ENCODE results near the gene VAMP5. TPM values are rescaled to one million over a fixed set of nuclear protein-coding genes. Genes with fewer than 3 reads are reported as not detected.

VAMP5 gene
- total RNA-seq, 4 donors from 2014 or later = 6.1 to 45.6 (median 17.0) TPM

GRCh38 chr2:85604568-85605339 is 20.5 kb downstream of the VAMP5 start:
- intact Hi-C loops (cut with DNase I) = no loop called here
- WGBS, 2 donors = 38 to 53% methylated on average over 6 of the region's 6 CpGs
- no peak for TF ChIP-seq POLR2A (IDR thresholded peaks at IDR 0.05)
- TF ChIP-seq, protein P1, sequence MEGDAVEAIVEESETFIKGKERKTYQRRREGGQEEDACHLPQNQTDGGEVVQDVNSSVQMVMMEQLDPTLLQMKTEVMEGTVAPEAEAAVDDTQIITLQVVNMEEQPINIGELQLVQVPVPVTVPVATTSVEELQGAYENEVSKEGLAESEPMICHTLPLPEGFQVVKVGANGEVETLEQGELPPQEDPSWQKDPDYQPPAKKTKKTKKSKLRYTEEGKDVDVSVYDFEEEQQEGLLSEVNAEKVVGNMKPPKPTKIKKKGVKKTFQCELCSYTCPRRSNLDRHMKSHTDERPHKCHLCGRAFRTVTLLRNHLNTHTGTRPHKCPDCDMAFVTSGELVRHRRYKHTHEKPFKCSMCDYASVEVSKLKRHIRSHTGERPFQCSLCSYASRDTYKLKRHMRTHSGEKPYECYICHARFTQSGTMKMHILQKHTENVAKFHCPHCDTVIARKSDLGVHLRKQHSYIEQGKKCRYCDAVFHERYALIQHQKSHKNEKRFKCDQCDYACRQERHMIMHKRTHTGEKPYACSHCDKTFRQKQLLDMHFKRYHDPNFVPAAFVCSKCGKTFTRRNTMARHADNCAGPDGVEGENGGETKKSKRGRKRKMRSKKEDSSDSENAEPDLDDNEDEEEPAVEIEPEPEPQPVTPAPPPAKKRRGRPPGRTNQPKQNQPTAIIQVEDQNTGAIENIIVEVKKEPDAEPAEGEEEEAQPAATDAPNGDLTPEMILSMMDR (IDR thresholded peaks at IDR 0.05) = no peak
- Histone ChIP-seq H3K4me3 (peak overlapping the region in 1 of 4 donors; percentile 88), H3K36me3 (peaks cover 0 to 47% (median 6%) of the 10 kb centered on the region in 3 donors), H3K4me1 (peaks cover 25 to 92% (median 36%) of the 10 kb centered on the region in 3 donors), H3K27me3 (no peaks in the 10 kb centered on the region), H3K27ac (peak overlapping the region; percentile 3 to 70 (median 60)), H3K9me3 (no peaks in the 10 kb centered on the region)
- DNase-seq = no peak

DNA sequence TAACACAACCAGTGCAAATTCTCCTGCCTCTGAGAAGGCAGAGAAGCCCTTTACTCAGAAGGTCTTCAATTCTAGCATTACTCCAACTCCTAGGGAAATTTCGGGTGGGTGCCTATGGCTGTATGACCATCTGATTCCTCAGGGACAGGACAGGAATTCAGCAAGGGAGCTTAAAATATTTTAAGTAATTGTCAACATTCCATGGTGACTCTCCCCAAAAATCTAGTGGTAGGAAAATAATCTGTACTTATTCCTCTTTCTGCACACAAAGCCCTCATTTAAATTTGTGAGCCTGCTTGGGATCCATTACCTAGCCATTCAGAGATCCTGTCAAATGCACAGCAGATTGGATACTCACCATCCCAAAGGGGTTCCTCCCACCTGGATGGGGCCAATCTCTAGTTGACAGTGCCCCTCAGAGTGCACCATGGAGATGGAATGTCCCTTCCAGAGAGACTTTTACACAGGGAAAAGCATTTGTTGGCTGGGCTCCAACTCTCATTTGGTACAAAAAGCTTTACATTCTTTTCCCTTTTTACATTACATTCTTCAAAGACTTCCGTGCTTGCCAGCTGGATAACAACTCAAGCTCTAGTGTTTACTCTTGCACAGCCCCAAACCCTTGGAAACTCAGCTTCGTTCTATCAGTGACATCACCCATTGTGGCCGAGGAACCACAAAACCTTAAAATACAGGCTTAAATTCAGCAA is 21.3 kb downstream of the VAMP5 start:
- peaks cover 0 to 40% (median 6%) of the 10 kb centered on the region in 3 donors for H3K36me3 ChIP-seq
- H3K9me3 ChIP-seq = no peaks in the 10 kb centered on the region
- no peak overlapping the region for H3K4me3 ChIP-seq
- intact Hi-C loops (cut with DNase I) = no loop called here
- 33 to 43% methylated on average over 4 of the region's 4 CpGs for WGBS, 2 donors
- TF ChIP-seq POLR2A (IDR thresholded peaks at IDR 0.05) = no peak
- TF ChIP-seq, protein P1 (IDR thresholded peaks at IDR 0.05) = no peak
- H3K4me1 ChIP-seq = peaks cover 28 to 92% (median 42%) of the 10 kb centered on the region in 3 donors
- no peaks in the 10 kb centered on the region for H3K27me3 ChIP-seq
- peak overlapping the region; percentile 3 to 70 (median 60) for H3K27ac ChIP-seq
- no peak for DNase-seq

DNA sequence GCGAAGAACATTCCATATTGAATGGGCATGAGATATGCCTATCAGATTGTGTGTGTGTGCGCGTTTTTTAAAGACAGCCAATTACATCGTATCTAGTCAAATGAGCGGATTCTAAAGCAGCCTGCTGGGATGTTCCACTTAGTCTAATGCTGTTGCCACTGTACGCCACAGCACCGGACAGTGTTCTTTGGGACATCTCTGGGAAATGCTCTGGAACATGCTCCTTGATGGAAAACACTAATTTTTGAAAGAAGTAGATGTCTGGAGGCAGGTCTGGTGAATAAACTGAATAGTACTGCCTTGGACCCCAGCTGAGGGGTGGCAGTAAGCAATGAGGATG is 21.9 kb downstream of the VAMP5 start:
- Histone ChIP-seq H3K27me3 (no peaks in the 10 kb centered on the region), H3K4me1 (peaks cover 28 to 92% (median 44%) of the 10 kb centered on the region in 3 donors), H3K9me3 (no peaks in the 10 kb centered on the region), H3K4me3 (no peak overlapping the region), H3K27ac (peak overlapping the region; percentile 11 to 70 (median 60)), H3K36me3 (peaks cover 0 to 37% (median 6%) of the 10 kb centered on the region in 3 donors)
- no peak for DNase-seq
- TF ChIP-seq, protein P1 (IDR thresholded peaks at IDR 0.05) = no peak
- no peak for TF ChIP-seq POLR2A (IDR thresholded peaks at IDR 0.05)
- intact Hi-C loops (cut with DNase I) = no loop called here
- 66 to 76% methylated on average over 7 of the region's 7 CpGs for WGBS, 2 donors

DNA sequence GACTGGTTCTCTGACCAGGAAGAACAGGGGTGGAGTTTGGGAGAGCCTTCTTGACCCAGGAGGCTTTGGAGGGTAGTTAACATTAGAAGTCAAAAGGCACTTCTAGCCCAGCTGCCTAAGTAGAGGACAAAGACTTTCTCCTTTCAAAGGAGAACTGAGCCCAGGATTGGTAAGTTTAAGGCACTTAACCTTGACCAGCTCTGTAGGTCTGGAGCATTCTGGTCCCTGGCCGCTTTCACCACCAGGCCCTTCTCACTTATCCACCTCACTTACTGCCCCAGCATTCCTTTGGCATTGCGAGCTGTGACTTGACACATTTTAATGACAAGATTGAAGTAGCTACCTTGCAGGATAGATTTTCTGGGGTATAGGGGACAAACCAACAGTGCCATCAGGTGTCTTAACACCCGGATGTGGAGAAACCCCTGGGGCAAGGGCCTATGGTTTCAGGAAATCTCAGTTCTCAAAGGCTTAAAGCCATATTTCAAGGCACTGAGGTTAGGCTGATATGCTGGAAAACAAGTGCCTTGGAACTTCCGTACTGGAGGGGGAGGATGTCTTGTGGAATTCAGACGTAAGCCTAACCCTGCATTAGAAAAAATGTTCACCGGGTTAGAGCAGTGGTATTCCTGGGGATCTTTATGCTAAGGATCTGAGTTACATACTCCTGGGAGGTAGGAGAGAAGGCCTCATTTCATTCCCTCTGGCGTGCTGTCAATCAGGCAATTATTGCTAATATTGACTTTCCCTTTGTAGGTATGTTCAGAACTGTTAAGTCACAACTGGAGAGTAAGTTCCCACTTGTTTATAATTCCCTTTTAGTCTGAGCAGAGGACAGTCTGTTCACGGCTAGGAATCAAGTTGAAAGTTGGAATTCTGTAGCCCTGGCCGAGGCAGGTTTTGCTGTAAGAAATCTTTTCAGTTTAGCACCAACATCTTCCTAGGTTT is 23.3 kb downstream of the VAMP5 start:
- H3K4me1 ChIP-seq = peaks cover 24 to 91% (median 42%) of the 10 kb centered on the region in 3 donors
- no peak for DNase-seq
- no peaks in the 10 kb centered on the region for H3K27me3 ChIP-seq
- TF ChIP-seq, protein P1 (IDR thresholded peaks at IDR 0.05) = no peak
- TF ChIP-seq POLR2A (IDR thresholded peaks at IDR 0.05) = no peak
- peaks cover 0 to 37% (median 6%) of the 10 kb centered on the region in 3 donors for H3K36me3 ChIP-seq
- H3K4me3 ChIP-seq = no peak overlapping the region
- intact Hi-C loops (cut with DNase I) = no loop called here
- 77 to 85% methylated on average over 9 of the region's 9 CpGs for WGBS, 2 donors
- no peaks in the 10 kb centered on the region for H3K9me3 ChIP-seq
- H3K27ac ChIP-seq = peak overlapping the region in 3 of 4 donors; percentile 33 to 39 (median 34)
